ENCODE results near the gene FSIP2. TPM values are rescaled to one million over a fixed set of nuclear protein-coding genes. Genes with fewer than 3 reads are reported as not detected.
"Not testable (repeated sequence)": the region's sequence is repeated elsewhere in the genome, so short reads cannot be mapped to it uniquely, and the experiment has no call there.

Gene FSIP2
- total RNA-seq, 1 experiment from 2014 or later = 0.12 TPM

GRCh38 chr2:185860321-185860720 lies 121.7 kb downstream of the FSIP2 start:
- H3K27me3 Mint-ChIP-seq (ENCODE audit: insufficient read depth, unreplicated experiment) = no peaks in the 10 kb centered on the region
- H3K27ac Mint-ChIP-seq (ENCODE audit: low read depth, unreplicated experiment) = no peak overlapping the region
- intact Hi-C loops (cut with micrococcal nuclease) = no loop called here
- ChIA-PET CTCF (no interaction called here), POLR2A (no interaction called here)
- no peak for TF ChIP-seq CTCF (IDR thresholded peaks at IDR 0.05; ENCODE audit: unreplicated experiment)
- H3K4me1 Mint-ChIP-seq (ENCODE audit: insufficient read depth, unreplicated experiment) = peaks cover 7% of the 10 kb centered on the region
- BruUV-seq (replicated peaks) = no TSS peak
- no peaks in the 10 kb centered on the region for H3K36me3 Mint-ChIP-seq (ENCODE audit: insufficient read depth, unreplicated experiment)
- no peak for DNase-seq (ENCODE audit: unreplicated experiment)
- H3K4me3 Mint-ChIP-seq (ENCODE audit: unreplicated experiment) = no peak overlapping the region
- no peaks in the 10 kb centered on the region for H3K9me3 Mint-ChIP-seq (ENCODE audit: unreplicated experiment)

GRCh38 chr2:185862657-185863398 lies 124.2 kb downstream of the FSIP2 start:
- BruUV-seq (replicated peaks) = no TSS peak
- no peaks in the 10 kb centered on the region for H3K36me3 Mint-ChIP-seq (ENCODE audit: insufficient read depth, unreplicated experiment)
- TF ChIP-seq CTCF (IDR thresholded peaks at IDR 0.05; ENCODE audit: unreplicated experiment) = no peak
- H3K9me3 Mint-ChIP-seq (ENCODE audit: unreplicated experiment) = peaks cover 6% of the 10 kb centered on the region
- CTCF ChIA-PET = no interaction called here
- no peak overlapping the region for H3K27ac Mint-ChIP-seq (ENCODE audit: low read depth, unreplicated experiment)
- no peak overlapping the region for H3K4me3 Mint-ChIP-seq (ENCODE audit: unreplicated experiment)
- POLR2A ChIA-PET = no interaction called here
- intact Hi-C loops (cut with micrococcal nuclease) = no loop called here
- H3K4me1 Mint-ChIP-seq (ENCODE audit: insufficient read depth, unreplicated experiment) = peaks cover under 1% of the 10 kb centered on the region
- H3K27me3 Mint-ChIP-seq (ENCODE audit: insufficient read depth, unreplicated experiment) = no peaks in the 10 kb centered on the region
- no peak for DNase-seq (ENCODE audit: unreplicated experiment)

GRCh38 chr2:185864468-185865260 lies 126.1 kb downstream of the FSIP2 start:
- BruUV-seq (replicated peaks); H3K4me1 Mint-ChIP-seq (ENCODE audit: insufficient read depth, unreplicated experiment); intact Hi-C loops (cut with micrococcal nuclease); H3K9me3 Mint-ChIP-seq (ENCODE audit: unreplicated experiment); H3K4me3 Mint-ChIP-seq (ENCODE audit: unreplicated experiment); H3K27ac Mint-ChIP-seq (ENCODE audit: low read depth, unreplicated experiment); H3K36me3 Mint-ChIP-seq (ENCODE audit: insufficient read depth, unreplicated experiment); CTCF ChIA-PET; DNase-seq (ENCODE audit: unreplicated experiment); H3K27me3 Mint-ChIP-seq (ENCODE audit: insufficient read depth, unreplicated experiment): not testable (repeated sequence)
- POLR2A ChIA-PET = interaction anchor here (0.7 kb wide), 1 partner anchor 266 kb away, joined by 3 read pairs; no protein-coding TSS in a partner anchor

- H3K9me3 Mint-ChIP-seq (ENCODE audit: unreplicated experiment) = no peaks in the 10 kb centered on the region
- no TSS peak for BruUV-seq (replicated peaks)
- no peaks in the 10 kb centered on the region for H3K4me1 Mint-ChIP-seq (ENCODE audit: insufficient read depth, unreplicated experiment)
- no peak for TF ChIP-seq CTCF (IDR thresholded peaks at IDR 0.05; ENCODE audit: unreplicated experiment)
- H3K27me3 Mint-ChIP-seq (ENCODE audit: insufficient read depth, unreplicated experiment) = no peaks in the 10 kb centered on the region
- H3K27ac Mint-ChIP-seq (ENCODE audit: low read depth, unreplicated experiment) = peak overlapping the region; percentile 70
- ChIA-PET POLR2A (no interaction called here), CTCF (no interaction called here)
- intact Hi-C loops (cut with micrococcal nuclease) = no loop called here
- no peak overlapping the region for H3K4me3 Mint-ChIP-seq (ENCODE audit: unreplicated experiment)
- no peak for DNase-seq (ENCODE audit: unreplicated experiment)
- no peaks in the 10 kb centered on the region for H3K36me3 Mint-ChIP-seq (ENCODE audit: insufficient read depth, unreplicated experiment)
Measured at GRCh38 chr2:185875136-185875931, 136.7 kb downstream of the FSIP2 start.

Data from MCF 10A (cell line).